Brain pericyte (primary cell): ENCODE data around the gene ARL2BP.

Source experiments
- DNase-seq: peaks from one replicate; pipeline ENCODE4 v3.0.0-alpha.2; 2012; ENCODE audit warnings: low read depth, low spot score

The ARL2BP gene

GRCh38 chr16:57235128-57236021, 9.7 kb upstream of the ARL2BP start:
- DNase-seq = peak; percentile 68

- no peak for DNase-seq
These were observed 9.1 kb upstream of the ARL2BP start for GRCh38 chr16:57236022-57236350.

GRCh38 chr16:57238682-57239081, 6.4 kb upstream of the ARL2BP start:
- no peak for DNase-seq

- DNase-seq = no peak
These were observed 6.0 kb upstream of the ARL2BP start for GRCh38 chr16:57239107-57239506.

- no peak for DNase-seq
These were observed 4.2 kb upstream of the ARL2BP start for GRCh38 chr16:57240851-57241250.

GRCh38 chr16:57242650-57243049, 2.4 kb upstream of the ARL2BP start:
- no peak for DNase-seq

- no peak for DNase-seq
These were observed 644 bp upstream of the ARL2BP start for GRCh38 chr16:57244463-57244766.

- no peak for DNase-seq
These were observed 534 bp downstream of the ARL2BP start for GRCh38 chr16:57245472-57246113.

GRCh38 chr16:57251352-57251751, 6.3 kb downstream of the ARL2BP start:
- DNase-seq = no peak

GRCh38 chr16:57252148-57252721, 7.2 kb downstream of the ARL2BP start:
- DNase-seq = no peak

- no peak for DNase-seq
These were observed 8.4 kb downstream of the ARL2BP start for GRCh38 chr16:57253466-57253865.

GRCh38 chr16:57255686-57256415, 10.8 kb downstream of the ARL2BP start:
- no peak for DNase-seq

GRCh38 chr16:57256601-57257395, 11.7 kb downstream of the ARL2BP start:
- no peak for DNase-seq

- DNase-seq = no peak
These were observed 12.5 kb downstream of the ARL2BP start for GRCh38 chr16:57257455-57258070.

GRCh38 chr16:57258226-57258909, 13.3 kb downstream of the ARL2BP start:
- no peak for DNase-seq

- DNase-seq = no peak
These were observed 13.9 kb downstream of the ARL2BP start for GRCh38 chr16:57258910-57259475.

- DNase-seq = peak; percentile 25
These were observed 15.4 kb downstream of the ARL2BP start for GRCh38 chr16:57260294-57260929.

- no peak for DNase-seq
These were observed 16.7 kb downstream of the ARL2BP start for GRCh38 chr16:57261806-57262205.

GRCh38 chr16:57262841-57263540, 17.9 kb downstream of the ARL2BP start:
- no peak for DNase-seq
